GM12873 (cell line): ENCODE measurements around the gene SAMD9.

Experiments
- CTCF ChIP-seq: IDR thresholded peaks from 2 replicates; pipeline ENCODE4 v1.5.1; 2012; ENCODE audit warnings: low read depth, mild to moderate bottlenecking, moderate library complexity, low read length, control low read depth; ENCODE audit not compliant: insufficient read depth; ENCODE audit errors: missing control alignments

SAMD9 gene

GRCh38 chr7:93150200-93150835 lies 32.5 kb upstream of the SAMD9 start:
- no peak for TF ChIP-seq CTCF

- no peak for TF ChIP-seq CTCF
Measured at GRCh38 chr7:93148727-93149126, 30.9 kb upstream of the SAMD9 start.

GRCh38 chr7:93148144-93148543 lies 30.4 kb upstream of the SAMD9 start, which contains the start of gene SAMD9L:
TSS of gene SAMD9L (minus strand) at chr7:93148385. CDS start at chr7:93135971, 12,414 bp downstream.
- TF ChIP-seq CTCF: no peak

- TF ChIP-seq CTCF: no peak
Measured at GRCh38 chr7:93147363-93147762, 29.6 kb upstream of the SAMD9 start.

- TF ChIP-seq CTCF: no peak
Measured at GRCh38 chr7:93146472-93147141, 28.8 kb upstream of the SAMD9 start.

GRCh38 chr7:93146036-93146435 lies 28.3 kb upstream of the SAMD9 start:
- no peak for TF ChIP-seq CTCF

GRCh38 chr7:93145354-93145753 lies 27.6 kb upstream of the SAMD9 start:
- TF ChIP-seq CTCF: no peak
